Activated T-cell treated with anti-CD3 and anti-CD28 coated beads, Interleukin-2, amount 50 U/mL, for 4 hours (primary cell): ENCODE data around the gene USP3. TPM values are rescaled to one million over a fixed set of nuclear protein-coding genes. Genes with fewer than 3 reads are reported as not detected.

Experiments
- ATAC-seq, 2 donors: fragments of 200-7000 bp; cut with Tn5 transposase; one replicate each; pipeline ENCODE4 v1.10.0; 2021
- DNase-seq: peaks from one replicate; pipeline ENCODE4 v3.0.0-alpha.2; 2020
- H3K27me3 Mint-ChIP-seq: one replicate; pipeline ENCODE4 v1.8.0; 2021; ENCODE audit warnings: low read depth, mixed read lengths
- H3K36me3 Mint-ChIP-seq: one replicate; pipeline ENCODE4 v1.8.0; 2022; ENCODE audit warnings: mixed read lengths; ENCODE audit not compliant: insufficient read depth
- H3K4me1 Mint-ChIP-seq: one replicate; pipeline ENCODE4 v1.8.0; 2021; ENCODE audit warnings: low read depth, mixed read lengths
- H3K4me3 Mint-ChIP-seq: one replicate; pipeline ENCODE4 v1.8.0; 2021; ENCODE audit warnings: mild to moderate bottlenecking, moderate library complexity, mixed read lengths
- H3K9me3 Mint-ChIP-seq: one replicate; pipeline ENCODE4 v1.8.0; 2021; ENCODE audit warnings: mixed read lengths
- total RNA-seq, 3 donors: library from RNA; stranded (reverse); gene quantifications; one replicate each; pipeline ENCODE4 v1.2.1, GENCODE V29; 2021

The USP3 gene
- total RNA-seq, 3 donors from 2014 or later, result 34.2 to 40.9 (median 35.5) TPM

DNA sequence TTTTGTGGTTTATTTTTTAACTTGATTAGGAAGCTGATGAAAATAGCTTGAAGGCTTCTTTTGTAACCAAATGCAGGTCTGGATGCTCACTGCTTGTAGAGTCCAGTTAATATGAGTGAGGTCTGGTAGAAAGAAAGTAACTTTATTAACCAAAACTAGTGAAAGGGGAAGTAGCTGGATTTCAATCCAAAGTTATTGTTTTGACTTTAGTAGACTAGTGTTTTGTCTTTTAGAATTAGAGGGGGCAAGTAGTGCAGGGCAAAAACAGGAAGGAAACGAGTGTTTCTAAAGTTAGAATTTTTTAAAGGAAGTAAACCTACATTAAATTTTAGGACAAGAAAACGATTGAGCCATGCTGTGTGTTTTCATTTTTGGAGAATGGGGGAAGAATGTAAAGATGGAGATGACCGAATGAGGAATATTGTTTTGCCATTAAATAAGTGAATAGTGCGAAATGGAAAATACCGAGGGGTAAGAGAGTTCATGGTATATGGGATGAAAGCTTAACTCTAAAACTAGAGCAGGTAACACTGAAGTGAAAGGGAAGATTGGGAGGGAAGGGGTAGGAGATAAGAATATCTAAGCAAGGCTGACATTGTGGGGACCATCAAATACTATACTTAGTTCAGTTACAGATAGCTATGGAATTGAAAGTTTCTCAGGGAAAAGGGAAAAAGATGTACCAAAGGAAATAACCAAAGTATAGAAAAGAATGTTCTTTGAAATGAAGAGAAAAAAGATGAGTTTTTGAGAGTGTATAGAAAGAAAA lies 40.0 kb downstream of the USP3 start:
- ATAC-seq (no peak), DNase-seq (no peak)
- no peaks in the 10 kb centered on the region for H3K27me3 Mint-ChIP-seq
- H3K4me1 Mint-ChIP-seq, result peaks cover 51% of the 10 kb centered on the region
- no peaks in the 10 kb centered on the region for H3K9me3 Mint-ChIP-seq
- no peak overlapping the region for H3K4me3 Mint-ChIP-seq
- peaks cover 15% of the 10 kb centered on the region for H3K36me3 Mint-ChIP-seq

DNA sequence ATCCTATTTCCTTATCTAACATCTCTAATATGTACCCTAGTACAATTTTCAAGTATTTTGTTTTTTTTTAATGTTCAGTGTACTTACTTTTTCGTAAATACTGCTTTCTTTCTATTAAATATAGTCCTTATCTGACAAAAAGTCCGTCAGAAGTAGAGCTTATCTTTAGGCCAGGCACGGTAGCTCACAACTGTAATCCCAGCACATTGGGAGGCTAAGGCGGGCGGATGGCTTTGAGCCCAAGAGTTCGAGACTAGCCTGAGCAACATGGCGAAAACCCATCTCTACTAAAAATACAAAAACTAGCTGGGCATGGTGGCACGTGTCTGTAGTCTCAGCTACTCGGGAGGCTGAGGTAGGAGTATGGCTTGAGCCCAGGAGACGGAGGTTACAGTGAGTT lies 41.1 kb downstream of the USP3 start:
- H3K36me3 Mint-ChIP-seq, result peaks cover 14% of the 10 kb centered on the region
- peaks cover 45% of the 10 kb centered on the region for H3K4me1 Mint-ChIP-seq
- no peaks in the 10 kb centered on the region for H3K27me3 Mint-ChIP-seq
- no peaks in the 10 kb centered on the region for H3K9me3 Mint-ChIP-seq
- DNase-seq, result no peak
- ATAC-seq, result no peak
- no peak overlapping the region for H3K4me3 Mint-ChIP-seq

DNA sequence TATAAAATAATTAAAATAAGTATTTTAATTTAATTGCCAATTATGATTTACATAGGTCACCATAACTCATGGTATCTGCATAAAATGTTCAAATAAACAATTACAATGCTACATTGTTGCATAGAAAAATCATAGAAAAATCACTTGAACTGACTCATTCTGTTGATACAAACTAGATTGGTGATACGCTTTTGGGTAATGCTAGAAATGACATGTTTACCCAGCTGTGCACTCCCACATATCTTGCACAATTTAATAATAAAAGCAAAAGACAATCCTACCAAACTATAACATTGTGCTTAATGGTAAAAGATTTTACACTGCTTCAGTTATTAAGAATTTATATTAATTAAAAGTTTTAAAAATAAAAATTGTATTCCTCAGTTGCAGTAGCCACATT lies 47.0 kb downstream of the USP3 start:
- peaks cover 23% of the 10 kb centered on the region for H3K36me3 Mint-ChIP-seq
- ATAC-seq (no peak), DNase-seq (no peak)
- H3K9me3 Mint-ChIP-seq, result no peaks in the 10 kb centered on the region
- no peak overlapping the region for H3K4me3 Mint-ChIP-seq
- H3K4me1 Mint-ChIP-seq, result peaks cover 52% of the 10 kb centered on the region
- no peaks in the 10 kb centered on the region for H3K27me3 Mint-ChIP-seq

- ATAC-seq, result peak; percentile 65 to 82
- no peak for DNase-seq
- Mint-ChIP-seq H3K27me3 (no peaks in the 10 kb centered on the region), H3K4me1 (peaks cover 57% of the 10 kb centered on the region), H3K36me3 (peaks cover 34% of the 10 kb centered on the region), H3K4me3 (peak overlapping the region; percentile 11), H3K9me3 (no peaks in the 10 kb centered on the region)
Measured at GRCh38 chr15:63553388-63553791, 49.0 kb downstream of the USP3 start.

GRCh38 chr15:63554337-63554927 lies 50.0 kb downstream of the USP3 start:
- no peak overlapping the region for H3K4me3 Mint-ChIP-seq
- H3K4me1 Mint-ChIP-seq, result peaks cover 59% of the 10 kb centered on the region
- no peaks in the 10 kb centered on the region for H3K27me3 Mint-ChIP-seq
- DNase-seq (no peak), ATAC-seq (peak in 1 of 2 donors; percentile 14)
- peaks cover 38% of the 10 kb centered on the region for H3K36me3 Mint-ChIP-seq
- H3K9me3 Mint-ChIP-seq, result no peaks in the 10 kb centered on the region

DNA sequence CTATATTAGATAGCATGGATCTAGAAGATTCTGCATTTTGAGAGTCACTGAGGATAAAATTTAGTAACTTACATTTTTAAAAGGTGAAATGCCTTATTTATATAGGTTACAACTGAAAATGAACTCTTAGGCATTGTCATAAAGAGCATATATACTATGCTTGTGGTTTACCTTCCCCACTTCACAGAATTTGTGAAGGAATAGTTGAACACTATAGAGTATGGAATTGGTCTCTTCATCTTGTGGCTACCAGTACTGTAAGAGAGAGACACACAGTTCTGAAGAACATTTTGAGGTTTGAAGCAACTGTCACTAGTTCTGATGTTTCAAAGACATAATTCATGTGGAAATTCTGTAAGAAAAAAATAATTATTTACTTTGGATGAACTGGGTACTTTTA lies 51.1 kb downstream of the USP3 start:
- no peaks in the 10 kb centered on the region for H3K9me3 Mint-ChIP-seq
- peaks cover 39% of the 10 kb centered on the region for H3K36me3 Mint-ChIP-seq
- ATAC-seq, result peak in 1 of 2 donors; percentile 20
- no peak for DNase-seq
- peaks cover 64% of the 10 kb centered on the region for H3K4me1 Mint-ChIP-seq
- no peak overlapping the region for H3K4me3 Mint-ChIP-seq
- no peaks in the 10 kb centered on the region for H3K27me3 Mint-ChIP-seq

DNA sequence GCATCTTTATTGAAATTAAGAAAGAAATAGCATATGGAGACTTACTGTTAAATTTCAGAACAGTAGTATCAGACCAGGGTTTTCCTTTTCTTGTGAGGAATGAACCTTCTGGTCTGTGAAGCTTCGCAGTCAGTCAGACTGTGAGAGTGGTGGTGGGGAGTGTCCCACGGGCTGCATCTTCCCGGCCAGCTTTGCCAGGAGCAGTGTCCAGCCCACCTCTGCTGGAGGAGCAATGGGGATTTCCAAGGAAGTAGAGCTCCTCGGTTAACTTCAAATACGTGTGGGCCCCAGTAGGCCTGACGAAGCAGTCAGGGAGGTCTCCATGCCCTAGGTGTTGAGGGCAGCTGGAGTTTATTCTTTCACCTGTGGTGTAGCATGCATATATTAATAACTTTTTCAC lies 51.9 kb downstream of the USP3 start:
- no peak for ATAC-seq
- H3K36me3 Mint-ChIP-seq, result peaks cover 45% of the 10 kb centered on the region
- H3K27me3 Mint-ChIP-seq, result no peaks in the 10 kb centered on the region

GRCh38 chr15:63556736-63557135 lies 52.3 kb downstream of the USP3 start:
- H3K36me3 Mint-ChIP-seq, result peaks cover 49% of the 10 kb centered on the region
- DNase-seq (no peak), ATAC-seq (no peak)
- H3K9me3 Mint-ChIP-seq, result no peaks in the 10 kb centered on the region
- H3K27me3 Mint-ChIP-seq, result no peaks in the 10 kb centered on the region
- H3K4me1 Mint-ChIP-seq, result peaks cover 76% of the 10 kb centered on the region
- H3K4me3 Mint-ChIP-seq, result no peak overlapping the region

More for the DNA sequence above, 51.9 kb downstream of the USP3 start:
- no peak for DNase-seq
- H3K4me3 Mint-ChIP-seq, result no peak overlapping the region
- H3K9me3 Mint-ChIP-seq, result no peaks in the 10 kb centered on the region
- H3K4me1 Mint-ChIP-seq, result peaks cover 72% of the 10 kb centered on the region

DNA sequence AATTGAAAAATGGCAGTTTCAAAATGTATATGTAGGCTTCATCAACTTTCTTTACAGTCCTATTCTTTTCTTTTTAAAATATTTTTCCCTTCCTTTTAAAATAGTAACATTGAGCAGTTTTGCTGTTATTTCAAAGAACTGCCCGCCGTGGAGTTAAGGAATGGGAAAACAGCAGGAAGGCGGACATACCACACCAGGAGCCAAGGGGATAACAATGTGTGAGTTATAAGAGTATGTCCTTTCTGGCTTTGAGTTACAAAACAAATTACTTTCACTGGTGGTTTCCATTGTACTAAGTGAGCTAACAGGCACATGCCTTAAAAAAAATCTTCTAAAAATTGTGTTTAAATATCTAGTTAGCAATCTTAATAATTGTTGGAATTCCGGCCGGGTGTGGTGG lies 55.4 kb downstream of the USP3 start:
- no peak for ATAC-seq
- peaks cover 52% of the 10 kb centered on the region for H3K4me1 Mint-ChIP-seq

GRCh38 chr15:63560741-63561448 lies 56.5 kb downstream of the USP3 start:
- ATAC-seq (peak; percentile 92 to 95), DNase-seq (no peak)
- Mint-ChIP-seq H3K27me3 (no peaks in the 10 kb centered on the region), H3K9me3 (no peaks in the 10 kb centered on the region), H3K4me3 (no peak overlapping the region), H3K4me1 (peaks cover 46% of the 10 kb centered on the region), H3K36me3 (peaks cover 50% of the 10 kb centered on the region)

More for the DNA sequence above, 55.4 kb downstream of the USP3 start:
- Mint-ChIP-seq H3K4me3 (no peak overlapping the region), H3K9me3 (no peaks in the 10 kb centered on the region), H3K27me3 (no peaks in the 10 kb centered on the region), H3K36me3 (peaks cover 52% of the 10 kb centered on the region)
- no peak for DNase-seq

- H3K27me3 Mint-ChIP-seq, result no peaks in the 10 kb centered on the region
- no peak for ATAC-seq
- no peak overlapping the region for H3K4me3 Mint-ChIP-seq
- no peak for DNase-seq
- no peaks in the 10 kb centered on the region for H3K9me3 Mint-ChIP-seq
- peaks cover 40% of the 10 kb centered on the region for H3K4me1 Mint-ChIP-seq
- peaks cover 41% of the 10 kb centered on the region for H3K36me3 Mint-ChIP-seq
Measured at GRCh38 chr15:63564093-63564492, 59.7 kb downstream of the USP3 start.

- no peak for ATAC-seq
- no peaks in the 10 kb centered on the region for H3K9me3 Mint-ChIP-seq
- H3K36me3 Mint-ChIP-seq, result peaks cover 36% of the 10 kb centered on the region
- DNase-seq, result no peak
- no peaks in the 10 kb centered on the region for H3K27me3 Mint-ChIP-seq
- H3K4me3 Mint-ChIP-seq, result no peak overlapping the region
- peaks cover 25% of the 10 kb centered on the region for H3K4me1 Mint-ChIP-seq
Measured at GRCh38 chr15:63565536-63566186, 61.3 kb downstream of the USP3 start.

GRCh38 chr15:63572749-63573464 lies 68.5 kb downstream of the USP3 start:
- H3K9me3 Mint-ChIP-seq, result no peaks in the 10 kb centered on the region
- DNase-seq (no peak), ATAC-seq (no peak)
- H3K4me3 Mint-ChIP-seq, result no peak overlapping the region
- peaks cover 12% of the 10 kb centered on the region for H3K4me1 Mint-ChIP-seq
- peaks cover 42% of the 10 kb centered on the region for H3K36me3 Mint-ChIP-seq
- no peaks in the 10 kb centered on the region for H3K27me3 Mint-ChIP-seq

DNA sequence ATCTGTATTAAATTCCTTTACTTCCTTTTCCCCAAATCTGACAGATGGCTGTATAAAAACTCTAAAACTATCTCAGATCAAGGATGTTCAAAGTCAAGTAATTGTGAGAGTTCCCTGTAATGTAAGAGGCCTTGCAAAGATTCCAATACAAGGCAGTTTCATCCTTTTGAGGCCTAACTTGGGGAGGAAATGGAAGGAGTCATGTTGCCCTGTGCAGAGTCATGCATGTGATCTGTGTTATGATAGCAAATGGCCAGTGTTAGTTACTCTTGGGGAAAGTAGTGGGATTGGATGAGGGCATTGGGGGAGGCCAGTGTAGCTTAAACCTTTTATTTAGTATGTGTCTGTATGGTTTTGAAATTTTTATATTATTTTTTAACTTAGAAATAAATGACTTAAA lies 69.1 kb downstream of the USP3 start:
- no peaks in the 10 kb centered on the region for H3K27me3 Mint-ChIP-seq
- H3K4me1 Mint-ChIP-seq, result peaks cover 11% of the 10 kb centered on the region
- no peaks in the 10 kb centered on the region for H3K9me3 Mint-ChIP-seq
- ATAC-seq (no peak), DNase-seq (no peak)
- no peak overlapping the region for H3K4me3 Mint-ChIP-seq
- peaks cover 40% of the 10 kb centered on the region for H3K36me3 Mint-ChIP-seq
